ENCODE results near the gene TSPAN16. TPM values are rescaled to one million over a fixed set of nuclear protein-coding genes. Genes with fewer than 3 reads are reported as not detected.

Gene TSPAN16
- total RNA-seq, 1 donor from 2014 or later: not detected

DNA sequence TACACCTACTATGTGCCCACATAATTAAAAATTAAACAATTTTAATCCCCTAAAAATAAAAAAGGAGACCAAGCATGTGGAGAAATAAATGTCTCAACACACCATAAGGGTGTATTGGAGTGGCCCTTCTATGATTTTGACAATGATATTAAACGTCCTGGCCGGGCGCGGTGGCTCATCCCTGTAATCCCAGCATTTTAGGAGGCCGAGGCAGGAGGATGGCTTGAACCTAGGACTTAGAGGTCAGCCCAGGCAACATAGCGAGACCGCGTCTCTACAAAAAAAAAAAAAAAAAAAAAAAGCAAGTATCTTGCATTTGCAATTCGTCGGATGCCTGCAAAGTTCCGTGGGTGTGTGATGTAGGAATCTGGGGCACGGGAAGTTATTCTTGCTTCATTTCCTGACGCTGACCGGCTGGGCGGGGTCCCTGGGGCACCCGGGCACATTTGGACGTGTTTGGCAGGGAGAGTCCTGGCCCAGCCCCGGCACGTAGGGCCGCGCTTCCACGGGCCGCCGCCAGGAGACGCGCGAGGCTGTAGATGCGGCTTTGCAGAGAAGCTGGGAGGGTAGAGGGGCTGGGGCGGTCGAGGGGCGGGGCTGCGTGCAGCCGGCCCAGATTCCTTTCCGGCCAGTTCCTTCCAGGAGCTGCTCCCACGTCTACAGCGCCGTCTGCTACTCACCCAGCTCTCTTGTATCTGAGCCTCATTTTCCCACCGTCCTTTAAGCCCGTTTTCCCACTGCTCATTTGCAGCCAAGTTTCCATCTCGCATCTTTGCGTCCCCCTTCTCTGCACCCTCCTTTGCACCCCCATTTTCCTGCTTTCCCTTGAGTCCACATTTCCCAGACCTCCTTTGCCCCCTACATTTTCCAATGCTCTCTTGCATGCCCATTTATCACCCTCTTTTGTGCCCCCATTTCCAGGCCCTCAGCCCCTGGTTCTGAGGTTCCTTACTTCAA lies 2.2 kb upstream of the TSPAN16 start:
- peak; percentile 94 for TF ChIP-seq CTCF (IDR thresholded peaks at IDR 0.05; ENCODE audit: partially characterized antibody, unreplicated experiment)
- Mint-ChIP-seq H3K4me1 (ENCODE audit: low read depth, unreplicated experiment) (peaks cover 4% of the 10 kb centered on the region), H3K27ac (ENCODE audit: unreplicated experiment) (peak overlapping the region; percentile 86), H3K9me3 (ENCODE audit: unreplicated experiment) (peaks cover 3% of the 10 kb centered on the region), H3K36me3 (ENCODE audit: unreplicated experiment) (no peaks in the 10 kb centered on the region), H3K27me3 (ENCODE audit: unreplicated experiment) (peaks cover 2% of the 10 kb centered on the region), H3K4me3 (ENCODE audit: unreplicated experiment) (peak overlapping the region; percentile 68)
- DNase-seq: peak; percentile 98

GRCh38 chr19:11295180-11295579 lies 780 bp upstream of the TSPAN16 start:
- Mint-ChIP-seq H3K4me3 (ENCODE audit: unreplicated experiment) (no peak overlapping the region), H3K9me3 (ENCODE audit: unreplicated experiment) (peaks cover 3% of the 10 kb centered on the region), H3K36me3 (ENCODE audit: unreplicated experiment) (peaks cover under 1% of the 10 kb centered on the region), H3K27ac (ENCODE audit: unreplicated experiment) (no peak overlapping the region), H3K27me3 (ENCODE audit: unreplicated experiment) (peaks cover 4% of the 10 kb centered on the region), H3K4me1 (ENCODE audit: low read depth, unreplicated experiment) (peaks cover 4% of the 10 kb centered on the region)
- no peak for DNase-seq
- no peak for TF ChIP-seq CTCF (IDR thresholded peaks at IDR 0.05; ENCODE audit: partially characterized antibody, unreplicated experiment)

DNA sequence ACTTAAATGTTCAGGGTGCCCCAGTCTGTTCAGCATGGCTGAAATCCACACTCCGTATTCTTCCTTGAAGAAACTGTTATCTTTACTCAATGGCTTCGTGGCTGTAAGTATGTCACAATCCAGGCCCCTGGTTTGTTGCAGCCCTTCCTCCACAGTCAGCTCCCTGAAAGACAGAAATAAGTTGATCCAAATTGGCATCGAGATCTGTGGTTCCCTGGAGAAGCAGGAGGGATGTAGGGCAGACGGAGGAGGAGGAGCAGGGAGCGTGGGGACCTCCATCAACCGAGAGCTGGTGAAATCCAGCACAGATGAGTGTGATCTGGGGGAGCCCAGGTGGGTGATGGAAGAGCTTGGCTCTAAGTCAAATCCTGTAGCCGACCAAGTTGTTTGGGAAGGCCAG lies 304 bp downstream of the TSPAN16 start:
- no peak overlapping the region for H3K4me3 Mint-ChIP-seq (ENCODE audit: unreplicated experiment)
- peaks cover 4% of the 10 kb centered on the region for H3K27me3 Mint-ChIP-seq (ENCODE audit: unreplicated experiment)
- no peak overlapping the region for H3K27ac Mint-ChIP-seq (ENCODE audit: unreplicated experiment)
- no peak for DNase-seq
- no peak for TF ChIP-seq CTCF (IDR thresholded peaks at IDR 0.05; ENCODE audit: partially characterized antibody, unreplicated experiment)
- H3K9me3 Mint-ChIP-seq (ENCODE audit: unreplicated experiment): peaks cover 6% of the 10 kb centered on the region
- H3K4me1 Mint-ChIP-seq (ENCODE audit: low read depth, unreplicated experiment): peaks cover 4% of the 10 kb centered on the region
- H3K36me3 Mint-ChIP-seq (ENCODE audit: unreplicated experiment): peaks cover 6% of the 10 kb centered on the region

DNA sequence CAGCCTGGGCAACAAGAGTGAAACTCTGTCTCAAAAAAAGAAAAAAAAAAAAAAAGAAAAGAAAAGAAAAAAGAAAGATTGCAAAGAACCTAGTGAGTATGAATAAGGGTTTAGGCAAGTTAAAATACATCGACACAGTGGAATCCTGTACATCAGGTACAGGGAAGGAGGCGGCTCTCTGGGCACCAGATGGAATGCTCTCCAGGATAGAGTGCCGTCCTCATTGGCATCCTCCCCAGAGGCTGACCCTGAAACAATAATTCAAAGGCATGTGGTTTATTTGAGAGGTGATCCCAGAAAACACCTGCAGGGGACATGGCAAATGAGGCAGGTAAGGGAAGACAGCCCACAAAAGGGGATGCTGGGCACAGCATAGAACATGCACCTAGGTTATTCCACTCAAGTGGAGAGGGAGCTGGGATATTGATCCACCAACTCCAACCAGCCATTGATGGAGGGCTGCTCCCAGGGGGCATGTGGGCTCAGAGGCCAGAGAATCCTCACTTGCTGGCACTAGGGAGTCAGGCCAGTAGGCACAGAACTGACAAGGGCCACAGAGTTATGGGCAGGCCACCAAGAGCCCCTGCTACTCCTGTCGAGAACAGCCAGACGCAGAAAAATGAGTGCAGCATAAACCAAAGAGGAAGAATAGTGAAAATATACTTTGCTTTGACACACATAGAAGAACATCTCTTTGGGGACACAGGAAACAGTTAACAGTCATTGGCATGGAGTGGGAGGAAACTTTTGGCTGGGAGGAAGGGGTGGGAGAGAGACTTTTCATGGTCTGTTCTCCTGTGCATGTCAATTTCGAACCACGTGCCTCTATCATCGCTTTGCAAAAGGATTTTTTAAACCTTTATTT lies 4.2 kb downstream of the TSPAN16 start:
- H3K9me3 Mint-ChIP-seq (ENCODE audit: unreplicated experiment): peaks cover 4% of the 10 kb centered on the region
- peaks cover 6% of the 10 kb centered on the region for H3K27me3 Mint-ChIP-seq (ENCODE audit: unreplicated experiment)
- no peak overlapping the region for H3K4me3 Mint-ChIP-seq (ENCODE audit: unreplicated experiment)
- DNase-seq: no peak
- H3K36me3 Mint-ChIP-seq (ENCODE audit: unreplicated experiment): peaks cover 6% of the 10 kb centered on the region
- H3K27ac Mint-ChIP-seq (ENCODE audit: unreplicated experiment): no peak overlapping the region
- H3K4me1 Mint-ChIP-seq (ENCODE audit: low read depth, unreplicated experiment): peaks cover 1% of the 10 kb centered on the region
- TF ChIP-seq CTCF (IDR thresholded peaks at IDR 0.05; ENCODE audit: partially characterized antibody, unreplicated experiment): no peak
